Activated CD4-positive, alpha-beta T cell treated with anti-CD3 and anti-CD28 coated beads for 24 hours (primary cell): ENCODE measurements around the gene CTTNBP2.

Source experiments
- DNase-seq, 2 donors: peaks; one replicate each; pipeline ENCODE4 v3.0.0-alpha.2; 2020; ENCODE audit warnings: low read depth in 2 of 2

Gene CTTNBP2

GRCh38 chr7:117690147-117690546 is 183.1 kb downstream of the CTTNBP2 start:
- DNase-seq: no peak

GRCh38 chr7:117689406-117689805 is 183.8 kb downstream of the CTTNBP2 start:
- no peak for DNase-seq

- DNase-seq: no peak
Observed at GRCh38 chr7:117688126-117688525, 185.1 kb downstream of the CTTNBP2 start.

- no peak for DNase-seq
Observed at GRCh38 chr7:117686311-117686935, 186.8 kb downstream of the CTTNBP2 start.

- DNase-seq: no peak
Observed at GRCh38 chr7:117685795-117686194, 187.4 kb downstream of the CTTNBP2 start.

GRCh38 chr7:117683430-117684175 is 189.6 kb downstream of the CTTNBP2 start:
- DNase-seq: no peak

- DNase-seq: no peak
Observed at GRCh38 chr7:117682681-117683385, 190.4 kb downstream of the CTTNBP2 start.

GRCh38 chr7:117679120-117679519 is 194.1 kb downstream of the CTTNBP2 start:
- DNase-seq: no peak

- no peak for DNase-seq
Observed at GRCh38 chr7:117675497-117676435, 197.5 kb downstream of the CTTNBP2 start.

- no peak for DNase-seq
Observed at GRCh38 chr7:117674617-117675016, 198.6 kb downstream of the CTTNBP2 start.

GRCh38 chr7:117673839-117674238 is 199.4 kb downstream of the CTTNBP2 start:
- DNase-seq: no peak

GRCh38 chr7:117673367-117673766 is 199.9 kb downstream of the CTTNBP2 start:
- DNase-seq: no peak

- DNase-seq: no peak
Observed at GRCh38 chr7:117672453-117672852, 200.8 kb downstream of the CTTNBP2 start.

- DNase-seq: no peak
Observed at GRCh38 chr7:117669818-117670217, 203.4 kb downstream of the CTTNBP2 start.

GRCh38 chr7:117667456-117667855 is 205.8 kb downstream of the CTTNBP2 start:
- DNase-seq: no peak

- no peak for DNase-seq
Observed at GRCh38 chr7:117666689-117667088, 206.6 kb downstream of the CTTNBP2 start.

- no peak for DNase-seq
Observed at GRCh38 chr7:117666031-117666430, 207.2 kb downstream of the CTTNBP2 start.

GRCh38 chr7:117665368-117665767 is 207.9 kb downstream of the CTTNBP2 start:
- no peak for DNase-seq

- no peak for DNase-seq
Observed at GRCh38 chr7:117664047-117664446, 209.2 kb downstream of the CTTNBP2 start.

- no peak for DNase-seq
Observed at GRCh38 chr7:117661328-117661727, 211.9 kb downstream of the CTTNBP2 start.
